ENCODE measurements around the gene GPC6. TPM values are rescaled to one million over a fixed set of nuclear protein-coding genes. Genes with fewer than 3 reads are reported as not detected.

Gene GPC6
- total RNA-seq, 1 donor from 2014 or later: 5.5 TPM

- Histone ChIP-seq H3K36me3 (ENCODE audit: control insufficient read depth, insufficient read depth, low read length) (no peaks in the 10 kb centered on the region), H3K27me3 (ENCODE audit: control insufficient read depth, insufficient read depth, low read length) (no peaks in the 10 kb centered on the region), H3K4me3 (ENCODE audit: low read depth, low read length) (no peak overlapping the region)
- DNase-seq (ENCODE audit: low read depth): no peak
- no peak for FAIRE-seq
- TF ChIP-seq CTCF (IDR thresholded peaks at IDR 0.05; ENCODE audit: insufficient read depth, low read length, severe bottlenecking): no peak
Measured at GRCh38 chr13:94311893-94312292, 1085.3 kb downstream of the GPC6 start.

- no peak for TF ChIP-seq CTCF (IDR thresholded peaks at IDR 0.05; ENCODE audit: insufficient read depth, low read length, severe bottlenecking)
- FAIRE-seq: no peak
- no peak overlapping the region for H3K4me3 ChIP-seq (ENCODE audit: low read depth, low read length)
Measured at GRCh38 chr13:94312511-94313216, 1086.1 kb downstream of the GPC6 start.

GRCh38 chr13:94313321-94313910 lies 1086.8 kb downstream of the GPC6 start:
- no peak for TF ChIP-seq CTCF (IDR thresholded peaks at IDR 0.05; ENCODE audit: insufficient read depth, low read length, severe bottlenecking)
- FAIRE-seq: no peak
- no peaks in the 10 kb centered on the region for H3K27me3 ChIP-seq (ENCODE audit: control insufficient read depth, insufficient read depth, low read length)
- DNase-seq (ENCODE audit: low read depth): no peak
- H3K4me3 ChIP-seq (ENCODE audit: low read depth, low read length): no peak overlapping the region
- H3K36me3 ChIP-seq (ENCODE audit: control insufficient read depth, insufficient read depth, low read length): no peaks in the 10 kb centered on the region

More at GRCh38 chr13:94312511-94313216, 1086.1 kb downstream of the GPC6 start:
- Histone ChIP-seq H3K36me3 (ENCODE audit: control insufficient read depth, insufficient read depth, low read length) (no peaks in the 10 kb centered on the region), H3K27me3 (ENCODE audit: control insufficient read depth, insufficient read depth, low read length) (no peaks in the 10 kb centered on the region)
- DNase-seq (ENCODE audit: low read depth): peak; percentile 23

GRCh38 chr13:94313926-94314325 lies 1087.3 kb downstream of the GPC6 start:
- Histone ChIP-seq H3K36me3 (ENCODE audit: control insufficient read depth, insufficient read depth, low read length) (no peaks in the 10 kb centered on the region), H3K27me3 (ENCODE audit: control insufficient read depth, insufficient read depth, low read length) (no peaks in the 10 kb centered on the region), H3K4me3 (ENCODE audit: low read depth, low read length) (no peak overlapping the region)
- TF ChIP-seq CTCF (IDR thresholded peaks at IDR 0.05; ENCODE audit: insufficient read depth, low read length, severe bottlenecking): no peak
- no peak for DNase-seq (ENCODE audit: low read depth)
- no peak for FAIRE-seq

- no peaks in the 10 kb centered on the region for H3K36me3 ChIP-seq (ENCODE audit: control insufficient read depth, insufficient read depth, low read length)
- H3K27me3 ChIP-seq (ENCODE audit: control insufficient read depth, insufficient read depth, low read length): no peaks in the 10 kb centered on the region
- FAIRE-seq (no peak), DNase-seq (ENCODE audit: low read depth) (peak; percentile 7)
- no peak for TF ChIP-seq CTCF (IDR thresholded peaks at IDR 0.05; ENCODE audit: insufficient read depth, low read length, severe bottlenecking)
- no peak overlapping the region for H3K4me3 ChIP-seq (ENCODE audit: low read depth, low read length)
Measured at GRCh38 chr13:94315188-94315587, 1088.6 kb downstream of the GPC6 start.
